HL-60/S4 (cell line): ENCODE measurements around the gene SLFN14.
"Not testable (repeated sequence)": the region's sequence is repeated elsewhere in the genome, so short reads cannot be mapped to it uniquely, and the experiment has no call there.

ENCODE experiments used
- in situ Hi-C: fragments of 300-500 bp; cut with MboI; formaldehyde crosslinking; loops from 2 replicates; pipeline ENCODE4 v1.14.3; 2022; ENCODE audit warnings: low sequenced_read_pairs

The SLFN14 gene

DNA sequence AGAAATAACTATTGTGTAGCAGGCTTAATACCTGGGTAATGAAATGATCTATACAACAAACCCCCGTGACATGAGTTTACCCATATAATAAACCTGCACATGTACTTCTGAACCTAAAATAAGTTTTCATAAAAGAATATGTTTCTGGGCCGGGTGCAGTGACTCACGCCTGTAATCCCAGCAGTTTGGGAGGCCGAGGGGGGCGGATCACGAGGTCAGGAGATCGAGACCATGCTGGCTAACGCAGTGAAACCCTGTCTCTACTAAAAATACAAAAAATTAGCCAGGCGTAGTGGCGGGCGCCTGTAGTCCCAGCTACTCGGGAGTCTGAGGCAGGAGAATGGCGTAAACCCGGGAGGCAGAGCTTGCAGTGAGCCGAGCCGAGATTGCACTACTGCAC is 2.6 kb upstream of the SLFN14 start:
- in situ Hi-C loops: not testable (repeated sequence)

DNA sequence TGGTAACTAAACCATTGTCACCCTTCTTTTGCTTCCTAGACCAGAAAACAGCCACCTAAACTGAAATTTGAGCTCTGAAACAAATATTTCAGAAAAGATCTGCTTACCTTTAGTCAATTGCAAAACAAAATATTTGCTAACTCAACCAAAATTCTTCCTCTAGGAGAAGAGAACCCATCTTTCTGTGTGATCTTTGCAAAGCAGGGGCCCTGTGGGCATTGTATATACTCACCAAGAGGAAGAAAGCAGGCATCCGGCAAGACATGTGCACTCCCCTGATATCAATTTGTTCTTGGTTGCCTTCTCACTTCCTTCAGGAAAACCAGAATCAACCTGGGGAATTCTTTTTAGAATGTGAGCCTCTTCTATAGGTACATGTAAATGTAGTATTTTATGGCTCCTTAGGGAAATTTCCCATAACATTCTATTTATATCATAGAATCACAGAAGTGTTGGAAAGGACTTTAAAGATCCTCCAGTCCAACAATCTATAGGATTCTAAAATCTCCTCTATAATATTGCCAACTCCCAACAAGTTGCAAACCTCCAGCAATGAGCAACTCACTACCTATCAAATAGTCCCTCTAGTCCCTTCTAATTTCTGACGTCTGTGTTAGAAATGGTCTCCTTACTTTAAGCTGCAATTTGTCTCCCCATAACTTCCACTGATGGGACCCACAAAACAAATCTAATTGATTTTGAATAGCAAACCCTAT is 966 bp downstream of the SLFN14 start:
- in situ Hi-C loops: no loop called here

DNA sequence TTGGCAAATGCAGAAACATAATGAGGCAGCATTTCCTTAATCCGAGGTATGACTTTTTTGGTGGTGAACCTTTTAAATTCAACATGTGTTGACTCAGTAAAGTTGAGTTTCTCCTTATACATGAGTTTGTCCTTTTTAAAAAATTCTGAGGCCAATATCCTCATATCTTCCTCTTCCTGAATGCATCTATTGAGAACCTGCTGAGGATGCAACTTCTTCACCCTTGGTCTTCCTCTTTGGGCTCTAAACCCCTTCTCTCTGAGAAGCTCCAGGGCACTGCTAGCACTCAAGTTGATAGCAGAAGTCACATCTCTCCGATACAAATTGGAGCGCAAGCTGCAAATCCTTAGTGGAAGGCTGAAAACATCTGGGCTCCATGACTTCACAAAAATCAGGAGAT is 3.3 kb downstream of the SLFN14 start:
- in situ Hi-C loops: no loop called here

DNA sequence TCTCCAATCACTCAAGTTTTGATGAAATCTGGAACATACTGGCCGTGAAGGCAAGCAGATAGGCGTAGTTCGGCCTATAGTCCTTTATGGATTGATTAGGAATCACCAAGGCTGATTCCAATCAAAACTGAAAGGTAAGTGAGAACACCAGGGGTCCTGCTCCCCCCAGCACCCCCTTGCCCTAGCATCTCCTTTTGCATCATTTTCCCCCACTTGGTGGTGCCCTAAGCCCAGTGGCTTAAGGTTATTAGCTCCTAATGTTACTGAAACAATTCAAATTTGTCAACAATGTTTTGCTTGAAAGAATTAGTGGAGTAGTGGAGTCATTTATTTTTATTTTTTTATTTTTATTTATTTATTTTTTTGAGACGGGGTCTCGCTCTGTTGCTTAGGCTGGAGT is 4.9 kb downstream of the SLFN14 start:
- in situ Hi-C loops: no loop called here

DNA sequence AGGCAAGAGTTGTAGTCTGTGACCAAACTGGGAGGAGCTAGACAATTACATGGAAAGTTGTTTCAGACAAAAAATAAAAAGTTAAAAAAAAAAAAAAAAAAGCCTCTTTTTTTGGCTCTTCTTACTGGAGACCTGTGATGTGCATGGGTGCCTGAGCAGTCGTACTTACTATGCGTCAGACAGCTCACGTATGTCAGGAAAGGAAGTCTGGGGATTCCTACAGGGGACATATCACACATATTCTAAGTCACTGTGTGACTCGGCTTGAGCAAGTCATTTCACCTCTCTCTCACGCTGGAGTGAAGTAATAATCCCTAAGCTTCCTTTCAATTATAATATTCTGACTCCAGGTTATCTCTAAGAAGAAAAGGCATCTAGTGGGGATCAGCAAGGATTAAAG is 6.0 kb downstream of the SLFN14 start:
- in situ Hi-C loops: no loop called here

DNA sequence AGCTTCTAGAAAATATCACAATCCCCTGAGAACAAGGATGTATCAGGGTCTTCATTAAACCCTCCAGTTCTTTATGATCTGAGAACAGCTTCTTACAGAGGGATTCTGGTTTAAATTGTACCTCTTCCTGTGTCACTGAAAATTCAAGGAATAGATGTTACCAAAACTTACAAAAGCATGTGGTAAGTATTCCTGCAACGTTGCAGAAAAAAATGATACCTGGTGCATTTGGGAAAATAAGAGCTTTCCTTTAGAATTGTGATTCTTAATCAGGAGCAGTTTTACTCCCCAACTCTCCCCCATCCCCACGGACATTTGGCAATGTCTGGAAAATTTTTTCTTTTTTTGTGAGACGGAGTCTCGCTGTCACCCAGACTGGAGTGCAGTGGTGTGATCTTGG is 7.3 kb downstream of the SLFN14 start:
- in situ Hi-C loops: no loop called here

DNA sequence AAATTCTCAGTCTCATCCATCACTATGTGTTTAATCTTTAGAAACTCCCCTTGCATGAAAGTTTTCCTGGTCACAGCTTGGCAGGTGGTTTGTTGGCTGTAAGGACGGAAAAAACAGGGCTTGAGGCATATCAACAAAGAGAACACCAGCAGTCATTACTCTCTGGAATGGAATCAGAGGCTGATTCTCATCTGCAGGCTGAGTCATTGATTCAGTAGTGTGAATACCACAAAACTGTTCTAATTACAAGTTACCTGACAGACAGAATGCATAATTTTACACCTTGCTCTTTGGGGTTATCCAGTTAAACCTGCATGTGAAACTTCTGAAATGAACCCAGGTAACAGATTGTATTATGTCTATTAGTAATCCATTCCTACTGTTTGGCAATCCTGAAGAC is 11.6 kb downstream of the SLFN14 start:
- in situ Hi-C loops: no loop called here

DNA sequence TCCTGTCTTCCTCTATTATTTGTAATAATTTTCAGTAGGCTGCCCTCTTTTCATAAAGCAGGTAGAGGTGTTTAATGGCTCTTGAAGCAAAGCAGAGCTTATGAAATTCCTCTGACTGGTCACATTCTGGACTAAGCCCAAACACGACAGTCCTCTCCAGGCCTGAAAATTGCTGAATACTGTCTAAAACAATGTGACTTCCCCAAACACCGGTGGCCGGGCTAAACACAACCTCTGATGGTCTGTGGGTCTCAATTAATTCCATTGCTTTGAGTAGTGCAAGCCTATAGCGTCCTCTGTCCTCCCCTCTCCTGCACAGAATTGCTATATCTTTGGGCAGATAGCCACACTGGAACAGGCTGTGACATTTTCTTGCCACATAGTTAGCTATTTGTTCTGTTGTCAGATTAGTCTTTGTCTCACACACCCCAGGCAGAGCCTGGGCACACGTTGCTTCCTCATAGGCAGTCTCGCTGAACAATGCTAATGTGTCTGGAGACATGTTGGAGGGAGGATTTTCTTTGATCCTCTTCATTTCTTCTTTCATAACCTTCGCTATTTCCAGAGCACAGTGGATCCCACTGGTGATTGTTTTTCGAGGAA is 12.3 kb downstream of the SLFN14 start:
- in situ Hi-C loops: no loop called here

DNA sequence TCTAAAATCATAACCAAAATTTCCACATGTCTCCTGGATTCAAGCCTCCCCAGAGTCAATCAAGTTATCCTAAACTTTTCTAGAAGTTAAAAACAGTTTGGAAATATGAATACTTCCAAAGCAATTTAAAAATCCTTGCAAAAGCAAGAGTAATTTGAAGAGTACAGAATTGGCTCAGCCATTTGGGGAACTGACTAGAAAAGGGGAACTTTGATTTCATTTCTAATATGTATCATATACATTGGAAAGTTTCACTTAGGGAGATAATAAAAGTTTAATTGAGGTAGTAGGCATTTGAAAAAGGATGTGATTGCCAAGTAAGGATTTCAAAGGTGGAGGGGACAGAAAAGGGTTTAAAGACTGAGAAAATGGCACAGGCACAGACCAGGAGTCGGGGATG is 14.1 kb downstream of the SLFN14 start:
- in situ Hi-C loops: no loop called here

DNA sequence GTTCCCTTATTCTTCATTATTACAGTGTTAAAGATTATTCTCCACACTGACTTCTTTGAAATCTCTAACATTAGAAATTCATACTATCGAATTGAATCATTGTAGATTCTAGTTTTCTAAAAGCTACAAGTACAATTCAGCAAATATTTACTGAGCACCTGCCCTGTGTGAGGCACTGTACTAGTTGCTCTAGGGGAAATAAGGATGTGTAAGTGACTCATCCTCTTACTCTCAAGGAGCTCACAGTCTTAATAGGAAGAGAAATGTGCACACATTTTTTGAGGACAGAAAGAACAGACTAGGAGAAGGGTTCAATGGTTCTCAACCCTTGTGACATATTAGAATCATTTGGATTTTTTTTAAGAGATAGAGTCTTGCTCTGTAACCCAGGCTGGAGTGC is 15.5 kb downstream of the SLFN14 start:
- in situ Hi-C loops: no loop called here

DNA sequence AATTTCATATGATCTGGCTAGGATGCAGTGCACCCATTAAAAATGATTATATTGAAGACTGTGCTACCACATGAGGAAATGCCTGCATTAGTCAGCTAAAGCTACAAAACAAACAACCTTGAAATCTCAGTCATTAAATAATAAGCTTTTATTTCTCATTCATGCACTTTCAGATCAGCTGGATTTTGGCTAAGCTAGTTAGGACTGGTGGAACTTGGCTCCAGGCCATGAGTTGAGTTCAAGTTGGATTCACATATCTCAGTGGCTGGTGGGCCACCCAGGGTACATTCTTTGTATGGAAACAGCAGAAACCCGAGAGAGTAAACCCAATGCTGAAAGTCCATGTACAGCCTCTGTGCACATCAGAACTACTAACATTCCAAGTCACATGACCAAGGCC is 16.8 kb downstream of the SLFN14 start:
- in situ Hi-C loops: no loop called here

DNA sequence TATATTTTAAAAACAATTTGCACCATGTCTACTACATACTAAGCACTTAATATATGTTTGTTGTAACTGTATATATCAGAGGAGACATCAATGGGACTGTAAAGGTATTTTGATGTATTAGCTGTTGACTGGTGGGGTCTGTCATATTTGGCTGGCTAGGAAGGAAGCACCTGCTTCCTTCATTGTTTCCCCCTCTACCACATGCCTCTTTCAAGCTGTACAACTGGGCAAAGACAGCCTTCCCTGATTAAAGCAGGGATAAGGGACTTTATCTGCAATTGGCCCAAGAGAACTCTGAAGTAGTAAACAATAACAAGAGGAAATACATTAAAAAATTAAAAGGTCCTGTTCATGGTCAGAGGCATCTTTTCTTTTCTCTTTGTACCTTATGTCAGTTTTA is 17.6 kb downstream of the SLFN14 start:
- in situ Hi-C loops: no loop called here

DNA sequence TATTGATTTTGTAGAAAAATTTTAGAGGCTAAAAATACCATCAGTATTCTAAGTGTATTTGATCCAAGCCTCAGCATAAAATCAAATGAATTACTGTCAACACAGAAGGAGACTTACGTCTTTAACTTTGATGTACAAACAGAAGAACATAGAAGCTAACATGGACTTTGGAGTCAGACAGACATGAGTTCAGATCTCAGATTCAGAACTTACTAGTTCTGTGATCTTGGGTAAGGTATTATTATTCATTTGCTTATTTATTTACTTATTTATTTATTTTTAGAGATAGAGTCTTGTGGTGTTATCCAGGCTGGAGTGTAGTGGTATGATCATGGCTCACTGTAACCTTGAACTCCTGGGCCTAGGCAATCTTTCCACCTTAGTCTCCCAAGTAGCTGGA is 19.2 kb downstream of the SLFN14 start:
- in situ Hi-C loops: no loop called here

DNA sequence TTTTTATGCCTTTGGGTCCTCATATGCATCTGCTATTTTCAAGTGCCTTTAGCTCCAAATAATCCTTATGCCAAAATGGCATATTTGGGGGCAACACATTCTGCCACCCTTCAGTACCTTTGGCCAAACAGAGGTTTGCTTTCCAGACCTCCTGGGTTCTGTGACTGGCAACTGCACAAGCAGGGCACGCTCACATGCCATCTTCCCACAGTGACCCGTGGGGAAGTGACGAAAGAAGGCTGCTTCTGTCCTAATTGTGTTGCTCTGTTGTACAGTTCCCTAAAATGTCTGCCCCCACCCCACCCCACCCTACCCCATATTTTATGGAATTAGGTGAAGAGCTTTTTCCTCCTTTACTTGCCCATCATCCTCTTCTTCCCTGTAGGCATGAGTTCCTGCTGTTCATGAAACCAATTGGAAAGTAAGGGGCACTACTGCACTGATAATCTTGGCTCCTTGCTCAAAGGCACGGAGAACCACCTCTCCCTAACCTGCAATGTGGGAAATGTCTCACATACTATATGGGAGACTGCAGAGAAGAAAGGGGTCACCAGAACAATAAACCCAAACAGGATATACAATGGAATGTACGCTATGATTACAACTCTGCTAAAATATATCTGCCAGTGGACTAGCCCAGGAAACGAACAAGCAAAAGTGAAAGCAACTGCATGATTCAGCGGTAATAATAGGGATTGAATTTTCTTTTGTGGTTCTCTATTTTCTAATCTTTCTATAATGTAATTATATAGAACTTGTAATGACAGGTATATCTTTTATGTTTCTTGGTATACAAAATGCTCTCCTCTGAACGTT is 19.8 kb downstream of the SLFN14 start:
- in situ Hi-C loops: no loop called here

DNA sequence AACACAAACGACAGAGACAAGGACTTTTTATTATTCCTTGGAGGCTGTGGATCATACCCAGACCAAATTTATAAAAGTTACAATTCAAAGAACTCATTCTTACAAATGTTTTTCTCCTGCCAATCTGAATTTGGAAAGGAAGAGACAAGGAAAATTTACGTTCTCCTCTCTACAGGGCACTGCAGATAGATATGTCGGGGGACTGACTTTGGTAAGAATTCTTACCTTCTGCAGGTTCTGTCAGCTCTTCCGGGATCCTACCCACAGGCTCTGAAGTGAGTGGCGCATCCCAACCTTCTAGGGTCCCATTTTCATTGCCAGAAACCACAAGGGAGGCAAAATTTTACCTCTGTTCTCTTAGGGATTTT is 21.0 kb downstream of the SLFN14 start:
- in situ Hi-C loops: loop anchor here (5.0 to 10.0 kb wide), 2 partner anchors 227 to 385 kb away; no protein-coding TSS in a partner anchor

DNA sequence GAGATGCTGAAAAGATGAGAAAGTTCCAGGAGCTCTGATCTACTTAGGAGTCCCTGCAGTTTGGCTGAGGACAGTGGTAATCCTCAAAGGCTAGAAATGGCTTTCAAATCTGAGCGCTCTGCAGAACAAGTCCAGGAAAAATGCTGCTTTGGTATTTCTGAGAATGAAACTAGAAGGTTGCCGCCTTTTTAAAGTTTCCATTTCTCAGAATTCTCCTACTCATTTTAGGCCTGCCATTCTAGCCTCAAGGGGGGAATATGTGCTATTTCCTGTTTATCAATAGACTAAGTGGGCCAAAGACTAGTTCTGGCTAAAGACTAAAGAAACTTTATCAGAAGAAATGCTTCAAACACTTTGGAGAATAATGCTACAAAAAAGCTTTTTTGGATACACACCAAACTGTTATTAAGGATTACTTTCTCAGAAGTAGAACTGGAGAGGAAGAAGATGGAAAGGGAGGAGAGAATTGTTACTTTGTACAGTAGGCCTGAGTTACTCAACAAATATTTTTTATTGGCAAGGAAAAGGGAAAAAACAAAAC is 22.9 kb downstream of the SLFN14 start, which contains the start of gene SLFN12L:
Gene SLFN12L (minus strand): TSS at position 78 of the 541 bp plus-strand sequence. CDS start 15,314 bp downstream, outside the sequence.
- in situ Hi-C loops: loop anchor here (5.0 to 10.0 kb wide), 2 partner anchors 225 to 383 kb away; no protein-coding TSS in a partner anchor

DNA sequence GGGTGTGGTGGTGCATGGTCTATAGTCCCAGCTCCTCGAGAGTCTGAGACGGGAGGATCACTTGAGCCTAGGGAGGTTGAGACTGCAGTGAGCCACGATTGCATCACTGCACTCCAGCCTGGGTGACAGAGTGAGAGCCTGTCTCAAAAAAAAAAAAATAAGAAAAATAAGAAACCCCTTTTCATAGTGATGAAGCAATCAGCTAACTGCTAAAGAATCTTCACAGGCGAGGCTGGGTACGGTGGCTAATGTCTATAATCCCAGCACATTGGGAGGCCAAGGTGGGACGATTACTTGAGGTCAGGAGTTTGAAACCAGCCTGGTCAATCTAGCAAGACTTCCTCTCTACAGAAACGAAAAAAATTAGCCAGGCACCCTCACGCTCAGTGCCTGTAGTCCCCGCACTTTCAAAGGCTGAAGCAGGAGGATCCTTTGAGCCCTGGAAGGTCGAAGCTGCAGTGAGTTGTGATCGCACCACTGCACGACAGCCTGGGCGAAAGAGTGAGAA is 23.9 kb downstream of the SLFN14 start:
- in situ Hi-C loops: loop anchor here (5.0 to 10.0 kb wide), 2 partner anchors 224 to 382 kb away; no protein-coding TSS in a partner anchor

DNA sequence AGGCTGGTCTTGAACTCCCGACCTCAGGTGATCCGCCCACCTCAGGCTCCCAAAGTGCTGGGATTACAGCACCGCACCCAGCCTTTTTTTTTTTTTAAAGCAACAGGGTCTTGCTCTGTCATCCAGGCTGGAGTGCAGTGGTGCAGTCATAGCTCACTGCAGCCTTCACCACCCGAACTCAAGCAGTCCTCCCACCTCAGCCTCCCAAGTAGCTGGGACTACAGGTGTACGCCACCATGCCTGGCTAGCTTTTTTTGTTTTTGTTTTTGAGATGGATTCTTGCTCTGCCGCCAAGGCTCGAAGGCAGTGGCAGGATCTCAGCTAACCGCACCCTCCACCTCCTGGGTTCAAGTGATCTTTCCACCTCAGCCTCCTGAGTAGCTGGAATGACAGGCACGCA is 25.2 kb downstream of the SLFN14 start:
- in situ Hi-C loops: loop anchor here (5.0 to 10.0 kb wide), 2 partner anchors 223 to 381 kb away; no protein-coding TSS in a partner anchor

DNA sequence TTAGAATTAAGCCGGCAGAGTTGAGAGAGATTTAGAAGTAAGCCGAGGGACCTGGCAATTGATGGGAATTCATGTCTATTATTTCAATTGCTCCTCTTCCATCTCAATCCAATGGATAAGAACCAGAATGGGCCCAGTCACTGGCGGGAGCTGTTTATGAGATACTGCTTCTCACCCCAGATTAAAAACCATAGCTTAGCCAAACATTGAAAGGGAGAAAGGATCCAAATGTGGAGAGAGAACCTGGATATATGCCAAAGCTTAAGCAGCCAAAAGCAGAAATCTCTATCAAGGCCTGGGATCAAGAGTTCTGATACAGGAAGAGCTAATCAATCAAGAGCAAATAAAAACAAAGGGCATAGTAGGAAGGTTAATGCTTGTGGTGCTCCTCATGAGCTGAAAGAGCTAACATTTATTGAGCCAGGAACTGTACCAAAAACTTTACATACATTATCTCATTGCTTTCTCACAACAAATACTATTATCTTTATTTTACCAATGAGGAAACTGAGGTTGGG is 26.0 kb downstream of the SLFN14 start:
- in situ Hi-C loops: loop anchor here (5.0 to 10.0 kb wide), 2 partner anchors 222 to 380 kb away; no protein-coding TSS in a partner anchor

DNA sequence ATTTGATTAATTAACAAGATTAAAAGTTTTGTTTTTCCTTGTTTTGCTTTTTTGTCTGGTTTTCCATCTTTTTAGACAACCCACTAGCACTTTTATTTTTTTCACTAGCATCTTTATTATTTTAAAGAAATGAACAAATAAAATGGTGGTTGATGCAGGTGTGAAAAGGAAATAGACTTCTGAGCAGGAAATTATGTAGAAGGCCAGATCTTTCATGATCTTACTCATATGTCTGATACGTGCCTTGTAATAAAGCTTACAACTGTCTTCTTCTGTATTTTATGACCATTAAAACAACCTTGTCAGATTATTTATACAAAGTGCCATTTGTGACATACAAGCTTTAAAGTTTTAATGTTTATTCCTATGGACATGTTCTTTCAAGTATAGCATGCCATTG is 29.5 kb downstream of the SLFN14 start:
- in situ Hi-C loops: loop anchor here (10.0 kb wide), 1 partner anchor 376 kb away; no protein-coding TSS in a partner anchor

DNA sequence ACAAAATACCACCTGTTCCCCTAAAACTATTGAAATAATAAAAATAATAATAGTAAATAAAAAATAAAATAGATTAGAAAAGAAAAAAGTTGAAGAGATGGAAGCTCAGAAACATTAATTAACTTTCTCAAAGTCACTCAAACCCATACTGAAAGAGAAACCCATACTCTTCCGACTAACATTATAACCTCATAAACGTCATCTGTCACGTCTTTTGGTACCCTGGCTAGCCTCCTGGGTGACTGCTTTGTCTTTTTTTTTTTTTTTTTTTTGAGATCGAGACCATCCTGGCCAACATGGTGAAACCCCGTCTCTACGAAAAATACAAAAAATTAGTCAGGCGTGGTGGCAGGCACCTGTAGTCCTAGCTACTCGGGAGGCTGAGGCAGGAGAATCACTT is 30.8 kb downstream of the SLFN14 start:
- in situ Hi-C loops: loop anchor here (10.0 kb wide), 2 partner anchors 155 to 375 kb away; partner anchors contain the start of gene SLFN11
